K562 (cell line): ENCODE results near the gene PRSS38. TPM values are rescaled to one million over a fixed set of nuclear protein-coding genes. Genes with fewer than 3 reads are reported as not detected.

ENCODE experiments used
- ATAC-seq: fragments of 200-7000 bp; cut with Tn5 transposase; 3 replicates; pipeline ENCODE4 v1.9.1; 2020; ENCODE audit warnings: moderate library complexity
- BruUV-seq: library from RNA; stranded (reverse); fragments of 400-500 nt; replicated peaks from 2 replicates; lab custom pipeline; 2021; lab: Mats Ljungman, UMichigan
- CTCF ChIA-PET: fragments of 300-600 bp; formaldehyde crosslinking; extraction: SDS; loops from one replicate; lab custom pipeline; 2021; ENCODE audit warnings: low intra/inter-chr PET ratio; lab: Yijun Ruan, JAX
- POLR2A ChIA-PET: fragments of 300-600, 350-650 bp; sonication (Branson Sonifier 250); formaldehyde crosslinking; extraction: SDS; loops from one replicate; lab custom pipeline; 2021; ENCODE audit warnings: antibody characterized with exemption, inconsistent platforms; lab: Yijun Ruan, JAX
- DNase-seq, 4 experiments: peaks; one replicate each; pipeline versions ENCODE4 v3.0.0 to v3.0.0-alpha.2; 2011 to 2018; ENCODE audit warnings: low spot score in 3 of 4, mixed read lengths in 3 of 4; ENCODE audit errors: extremely low read depth in 1 of 4
- FAIRE-seq: peaks from 2 replicates; lab custom pipeline; 2011; peaks lifted over from hg19 to GRCh38; lab: Jason Lieb, UNC
- H2AFZ ChIP-seq: 2 replicates; pipeline ENCODE4 v1.6.0; 2011; ENCODE audit warnings: low read depth, low read length, control low read depth, inconsistent platforms
- H3K27ac ChIP-seq: fragments of 200-600 bp; 3 replicates; pipeline ENCODE4 v1.8.0; 2011; ENCODE audit warnings: low read depth, mild to moderate bottlenecking, control low read depth, inconsistent platforms, low read length, moderate library complexity, mixed read lengths; ENCODE audit errors: extremely low read depth
- H3K27me3 ChIP-seq, 2 experiments: fragments of 300-600 bp in 1 of 2; 2 replicates in 1 of 2; 3 replicates in 1 of 2; pipeline versions ENCODE4 v1.6.0 to v1.8.0; 2011; ENCODE audit warnings: inconsistent platforms in 2 of 2, low read length in 2 of 2, mild to moderate bottlenecking in 1 of 2, mixed read lengths in 1 of 2, moderate library complexity in 1 of 2; ENCODE audit not compliant: control insufficient read depth in 2 of 2, insufficient read depth in 2 of 2
- H3K36me3 ChIP-seq: fragments of 300-600 bp; 3 replicates; pipeline ENCODE4 v1.8.0; 2011; ENCODE audit warnings: mild to moderate bottlenecking, low read length, inconsistent platforms; ENCODE audit not compliant: control insufficient read depth, insufficient read depth
- H3K4me1 ChIP-seq, 2 experiments: fragments of 200-600 bp in 1 of 2; replicated peaks in 1 of 2; 2 replicates in 1 of 2; 3 replicates in 1 of 2; pipeline versions ENCODE4 v1.5.1 to v1.8.0; 2011; ENCODE audit warnings: inconsistent platforms in 2 of 2, low read length in 2 of 2, mild to moderate bottlenecking in 1 of 2, mixed read lengths in 1 of 2, moderate library complexity in 1 of 2; ENCODE audit not compliant: control insufficient read depth in 2 of 2, insufficient read depth in 2 of 2
- H3K4me2 ChIP-seq: 2 replicates; pipeline ENCODE4 v1.6.1; 2011; ENCODE audit warnings: low read length, control low read depth, inconsistent platforms, mixed read lengths; ENCODE audit not compliant: insufficient read depth
- H3K4me3 ChIP-seq: fragments of 200-600 bp; sonication (generic), shearing (Covaris generic); 2 replicates; pipeline ENCODE4 v1.5.1; 2016; ENCODE audit warnings: control low read depth, inconsistent platforms
- H3K79me2 ChIP-seq: fragments of 200-600 bp; 3 replicates; pipeline ENCODE4 v1.8.0; 2011; ENCODE audit warnings: low read length, inconsistent platforms; ENCODE audit not compliant: control insufficient read depth, insufficient read depth
- H3K9ac ChIP-seq, 2 experiments: 2 replicates each; pipeline versions ENCODE4 v1.6.0 to v1.6.1; 2011; ENCODE audit warnings: low read depth in 2 of 2, low read length in 2 of 2, control low read depth in 1 of 2, inconsistent platforms in 1 of 2, mild to moderate bottlenecking in 1 of 2, mixed read lengths in 1 of 2; ENCODE audit not compliant: insufficient read depth in 1 of 2
- H3K9me1 ChIP-seq: one replicate; pipeline ENCODE4 v1.6.0; 2011; ENCODE audit warnings: inconsistent platforms, mild to moderate bottlenecking, low read length, moderate library complexity; ENCODE audit not compliant: control insufficient read depth, insufficient read depth
- H3K9me3 ChIP-seq: replicated peaks from 2 replicates; pipeline ENCODE4 v1.5.1; 2011; ENCODE audit warnings: low read depth, low read length, inconsistent platforms; ENCODE audit not compliant: control insufficient read depth, insufficient read depth
- H4K20me1 ChIP-seq: replicated peaks from 2 replicates; pipeline ENCODE4 v1.6.1; 2011; ENCODE audit warnings: low read length, inconsistent platforms, mixed read lengths; ENCODE audit not compliant: control insufficient read depth, insufficient read depth
- BRD9 ChIP-seq: fragments of 450-650 bp; IDR thresholded peaks from 2 replicates; pipeline ENCODE4 v1.6.1; 2018; ENCODE audit warnings: low read depth; ENCODE audit not compliant: partially characterized antibody
- CEBPG ChIP-seq, 3 experiments: fragments of 200-800 bp in 1 of 3; sonication (Bioruptor generic) in 1 of 3; sonication (generic) in 1 of 3; formaldehyde crosslinking in 1 of 3; IDR thresholded peaks in 2 of 3; conservative IDR thresholded peaks in 1 of 3; 2 replicates each; pipeline versions ENCODE4 v1.6.1 to v1.8.0; 2016 to 2022; ENCODE audit warnings: missing compliant biosample characterization in 2 of 3, missing genetic modification characterization in 2 of 3, mild to moderate bottlenecking in 1 of 3, missing genetic modification reagents in 1 of 3
- CTCF ChIP-seq, 3 experiments: IDR thresholded peaks in 2 of 3; conservative IDR thresholded peaks in 1 of 3; 2 replicates each; pipeline ENCODE4 v1.5.1; 2011 to 2012; ENCODE audit warnings: low read length in 3 of 3, mild to moderate bottlenecking in 3 of 3, control low read depth in 2 of 3, improper control_type of control experiment in 1 of 3, inconsistent platforms in 1 of 3, low read depth in 1 of 3, mixed read lengths in 1 of 3, moderate library complexity in 1 of 3; ENCODE audit not compliant: insufficient read depth in 2 of 3
- ELF1 ChIP-seq: fragments of 200-800 bp; sonication (Bioruptor generic); IDR thresholded peaks from 2 replicates; pipeline ENCODE4 v1.6.1; 2016; ENCODE audit warnings: missing genetic modification characterization, missing compliant biosample characterization
- JUND ChIP-seq, 2 experiments: IDR thresholded peaks; 2 replicates in 1 of 2; 3 replicates in 1 of 2; pipeline ENCODE4 v1.6.1; 2011; ENCODE audit warnings: borderline replicate concordance in 2 of 2, low read depth in 2 of 2, low read length in 2 of 2, improper control_type of control experiment in 1 of 2, missing biosample characterization in 1 of 2, missing genetic modification characterization in 1 of 2, missing genetic modification reagents in 1 of 2
- MTA1 ChIP-seq: fragments of 450-650 bp; IDR thresholded peaks from 2 replicates; pipeline ENCODE4 v1.6.1; 2017; ENCODE audit warnings: borderline replicate concordance
- NFIC ChIP-seq: fragments of 450-650 bp; IDR thresholded peaks from 2 replicates; pipeline ENCODE4 v1.6.1; 2017; ENCODE audit warnings: mild to moderate bottlenecking, inconsistent platforms
- SMC3 ChIP-seq: conservative IDR thresholded peaks from 2 replicates; pipeline ENCODE4 v1.6.1; 2011; ENCODE audit warnings: low read depth, low read length, improper control_type of control experiment; ENCODE audit not compliant: insufficient read depth
- SNIP1 ChIP-seq: fragments of 450-650 bp; IDR thresholded peaks from 2 replicates; pipeline ENCODE4 v1.7.1; 2017; ENCODE audit warnings: low read depth, mild to moderate bottlenecking
- SP2 ChIP-seq: IDR thresholded peaks from 2 replicates; pipeline ENCODE4 v1.6.1; 2011; ENCODE audit warnings: mild to moderate bottlenecking, low read depth, low read length, moderate library complexity; ENCODE audit not compliant: poor library complexity, severe bottlenecking; ENCODE audit errors: extremely low read depth
- TARDBP ChIP-seq: fragments of 450-650 bp; IDR thresholded peaks from 2 replicates; pipeline ENCODE4 v1.6.1; 2016
- TFAP4 ChIP-seq: sonication (generic); formaldehyde crosslinking; IDR thresholded peaks from 2 replicates; pipeline ENCODE4 v1.8.0; 2022; ENCODE audit warnings: missing genetic modification reagents, mild to moderate bottlenecking, moderate library complexity, borderline replicate concordance
- ZNF134 ChIP-seq: fragments of 250-450 bp; sonication (Bioruptor Pico); conservative IDR thresholded peaks from 2 replicates; pipeline ENCODE4 v1.4.0; 2020
- ZNF174 ChIP-seq: fragments of 250-450 bp; sonication (Bioruptor Pico); IDR thresholded peaks from 2 replicates; pipeline ENCODE4 v1.4.0; 2020; ENCODE audit warnings: mild to moderate bottlenecking
- ZNF23 ChIP-seq: fragments of 250-450 bp; sonication (Bioruptor Pico); IDR thresholded peaks from 2 replicates; pipeline ENCODE4 v1.4.0; 2020; ENCODE audit warnings: mild to moderate bottlenecking
- WGBS: fragments of 100-300 bp; shearing (Covaris generic); methylation state at CpG from one replicate; pipeline ENCODE4 v1.1.6; 2016; ENCODE audit warnings: low coverage, mixed read lengths; ENCODE audit not compliant: insufficient coverage; ENCODE audit errors: missing lambda C conversion rate; 5-methylcytosine and 5-hydroxymethylcytosine counted together
- in situ Hi-C: fragments of 300-500 bp; cut with MboI; formaldehyde crosslinking; loops from 4 replicates; pipeline ENCODE4 v1.15.0; 2018; ENCODE audit warnings: inconsistent platforms, mixed read lengths
- intact Hi-C: fragments of 100-400 bp; cut with micrococcal nuclease; formaldehyde crosslinking; loops from 2 replicates; pipeline ENCODE4 v1.14.2; 2022
- polyA plus RNA-seq, 8 experiments: library from polyadenylated mRNA; depleted of rRNA in 4 of 8; stranded (reverse) in 5 of 8; unstranded in 3 of 8; fragments of >200 nt; fragmentation: Nextera tagmentation in 2 of 8; fragmentation: Illumina TruSeq in 1 of 8; extraction: Ambion mirVana in 2 of 8; extraction: Trizol in 1 of 8; gene quantifications; 2 replicates each; pipeline versions ENCODE4 v1.2.1 to v1.2.3, GENCODE V29; 2011 to 2014; ENCODE audit warnings: inconsistent platforms in 1 of 8, missing spikeins in 1 of 8
- total RNA-seq, 7 experiments: library from RNA; depleted of rRNA in 6 of 7; stranded (reverse); fragments of >200 nt in 6 of 7; fragmentation: Illumina TruSeq in 2 of 7; extraction: Trizol in 2 of 7; gene quantifications; 2 replicates each; pipeline versions ENCODE4 v1.2.1 to v1.2.3, GENCODE V29; 2011 to 2021; ENCODE audit warnings: low replicate concordance in 1 of 7

PRSS38 gene
- total and polyA plus RNA-seq, 9 of the 15 experiments (the other 6 are each of a cell fraction or from before 2014, with no cell fraction given) = 0.09 to 0.14 TPM; not detected in 7

GRCh38 chr1:227789084-227790033 lies 26.1 kb upstream of the PRSS38 start:
- Histone ChIP-seq H3K27me3 (peaks cover 2 to 13% of the 10 kb centered on the region in 2 experiments; a peak in 3 of 5 replicates), H3K9me3 (no peaks in the 10 kb centered on the region), H3K9me1 (no peaks in the 10 kb centered on the region), H3K4me2 (peak overlapping the region; percentile 76; the same call in 1 of the 2 replicates), H2AFZ (peak overlapping the region; percentile 77; the same call in 1 of the 2 replicates), H3K36me3 (no peaks in the 10 kb centered on the region), H3K4me3 (no peak overlapping the region), H4K20me1 (peaks cover 4% of the 10 kb centered on the region), H3K4me1 (peaks cover 5 to 53% of the 10 kb centered on the region in 2 experiments; a peak in 3 of 5 replicates), H3K79me2 (no peaks in the 10 kb centered on the region), H3K27ac (no peak overlapping the region), H3K9ac (peak overlapping the region in 1 of 2 experiments; percentile 80; a peak in 2 of 4 replicates)
- CTCF ChIA-PET = no interaction called here
- 42% methylated on average over 23 of the region's 23 CpGs for WGBS
- POLR2A ChIA-PET = interaction anchor here (0.6 to 0.7 kb wide), 2 partner anchors 45 to 59 kb away, joined by 3 read pairs; no protein-coding TSS in a partner anchor
- DNase-seq = no peak
- in situ Hi-C loops (no loop called here), intact Hi-C loops (no loop called here)
- ATAC-seq = no peak
- TF ChIP-seq SNIP1 (no peak), ZNF134 (CRISPR knock-in tag) (no peak), CEBPG (CRISPR knock-in tag; IDR thresholded peaks at IDR 0.05) (0 out of 2 replicates have a peak, but pooled peaks have one; percentile 5), CEBPG (tag; conservative IDR thresholded peaks at IDR 0.05 in 1 of 2, IDR thresholded peaks at IDR 0.05 in 1 of 2) (no peak), CTCF (IDR thresholded peaks at IDR 0.05 in 2 of 3, conservative IDR thresholded peaks at IDR 0.05 in 1 of 3; ENCODE audit: insufficient read depth in 2 of 3, low read depth in 1 of 3, low read length in 3 of 3) (0 out of 6 replicates have a peak, but pooled peaks of 1 of the 3 experiments have one; percentile 2), SP2 (no peak), SMC3 (no peak), TFAP4 (CRISPR knock-in tag) (peak; percentile 5; the same call in 1 of the 2 replicates), BRD9 (no peak), TARDBP (no peak), ZNF174 (CRISPR knock-in tag) (no peak), ELF1 (tag) (no peak), JUND (IDR thresholded peaks at IDR 0.05; ENCODE audit: borderline replicate concordance, low read depth, low read length) (no peak), JUND (tag; IDR thresholded peaks at IDR 0.05; ENCODE audit: borderline replicate concordance, low read depth, low read length) (no peak), MTA1 (no peak), ZNF23 (CRISPR knock-in tag) (no peak), NFIC (0 out of 2 replicates have a peak, but pooled peaks have one; percentile 37)
- no peak for FAIRE-seq
- no TSS peak for BruUV-seq
